Brain pericyte (primary cell): ENCODE measurements around the gene GOLM1.

Source experiments
- DNase-seq: peaks from one replicate; pipeline ENCODE4 v3.0.0-alpha.2; 2012; ENCODE audit warnings: low read depth, low spot score

The GOLM1 gene

DNA sequence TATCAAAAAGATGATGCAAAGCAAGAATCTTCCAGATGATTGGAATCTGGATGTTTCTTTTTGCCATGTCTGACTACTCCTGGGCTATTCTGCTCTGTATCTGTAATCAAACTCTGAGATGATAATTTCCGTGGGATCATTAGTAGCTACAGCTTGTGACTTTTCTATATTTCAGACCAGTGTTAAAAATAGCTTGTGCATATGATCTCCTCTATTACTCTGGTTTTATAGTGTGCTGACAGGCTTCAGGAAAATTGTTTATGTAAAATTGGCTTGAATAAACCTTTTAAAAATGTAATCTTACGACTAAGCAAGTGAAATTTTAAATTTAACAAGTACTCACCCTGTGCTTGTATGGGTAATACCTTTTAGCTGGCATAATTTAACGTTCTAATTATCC lies 118.0 kb downstream of the GOLM1 start:
- DNase-seq = no peak

DNA sequence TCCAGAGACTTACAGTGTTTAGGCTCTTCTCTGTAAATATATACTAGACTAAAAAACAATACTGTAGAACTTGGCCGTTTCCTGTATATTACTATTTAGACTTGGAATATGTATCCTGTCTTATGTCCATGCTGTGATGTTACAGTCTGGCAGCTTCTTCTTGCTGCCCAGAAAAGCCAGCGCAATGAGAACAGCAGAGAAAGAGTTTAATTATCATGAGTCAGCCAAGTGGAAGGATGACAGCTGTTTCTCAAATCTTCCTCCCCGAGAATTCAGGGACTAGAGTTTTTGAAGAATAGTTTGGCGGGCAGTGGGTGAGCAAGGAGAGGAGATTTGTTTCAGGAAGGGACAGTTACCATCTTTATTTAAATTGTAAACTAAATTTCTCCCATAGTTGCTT lies 120.9 kb downstream of the GOLM1 start:
- DNase-seq = no peak
